Activated CD8-positive, alpha-beta memory T cell treated with anti-CD3 and anti-CD28 coated beads for 24 hours (primary cell): Measurements from ENCODE around the gene PPP5C.
A peak's percentile ranks its signal among the peaks of the same experiment; 100 is the strongest.

Source experiments
- DNase-seq: peaks from one replicate; pipeline ENCODE4 v3.0.0-alpha.2; 2020

The PPP5C gene

DNA sequence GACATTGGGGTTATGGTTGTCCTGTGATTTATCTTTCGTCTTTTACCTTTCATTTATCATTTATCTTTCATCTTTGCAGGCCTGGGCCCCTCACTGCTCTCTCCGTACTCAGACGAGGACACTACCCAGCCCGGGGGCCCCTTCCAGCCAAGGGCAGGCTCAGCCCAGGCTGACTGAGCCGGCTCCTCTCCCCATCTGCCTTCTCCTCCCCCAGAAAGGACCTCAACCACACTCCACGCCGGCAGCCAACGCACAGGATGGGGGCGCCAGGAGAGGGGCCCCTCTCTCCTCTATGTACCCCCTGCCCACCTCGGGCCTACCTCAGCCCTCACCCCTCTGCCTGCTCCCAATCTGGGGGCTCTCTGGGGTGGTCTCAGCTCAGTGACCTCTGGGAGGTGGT lies 7.4 kb upstream of the PPP5C start:
- DNase-seq, result no peak

GRCh38 chr19:46340051-46340659 lies 6.7 kb upstream of the PPP5C start:
- no peak for DNase-seq

DNA sequence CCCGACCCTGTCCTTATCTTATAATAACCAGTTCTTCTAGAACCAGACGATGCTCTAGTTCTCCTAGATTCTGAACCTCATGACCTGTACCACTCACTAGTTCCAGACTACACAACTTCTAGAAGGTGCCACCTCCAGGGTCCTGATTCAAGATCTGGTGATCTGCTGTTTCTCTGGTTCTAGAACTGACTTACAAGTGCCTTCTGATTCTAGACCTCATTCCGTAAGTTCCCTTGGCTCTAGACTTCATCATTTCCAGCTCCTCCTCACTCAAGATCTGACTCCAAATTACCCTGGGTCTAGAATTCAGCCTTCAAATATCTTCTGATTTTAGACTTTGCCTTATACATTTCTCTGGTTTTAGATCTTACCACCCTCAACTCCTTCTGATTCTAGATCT lies 5.0 kb upstream of the PPP5C start:
- no peak for DNase-seq

DNA sequence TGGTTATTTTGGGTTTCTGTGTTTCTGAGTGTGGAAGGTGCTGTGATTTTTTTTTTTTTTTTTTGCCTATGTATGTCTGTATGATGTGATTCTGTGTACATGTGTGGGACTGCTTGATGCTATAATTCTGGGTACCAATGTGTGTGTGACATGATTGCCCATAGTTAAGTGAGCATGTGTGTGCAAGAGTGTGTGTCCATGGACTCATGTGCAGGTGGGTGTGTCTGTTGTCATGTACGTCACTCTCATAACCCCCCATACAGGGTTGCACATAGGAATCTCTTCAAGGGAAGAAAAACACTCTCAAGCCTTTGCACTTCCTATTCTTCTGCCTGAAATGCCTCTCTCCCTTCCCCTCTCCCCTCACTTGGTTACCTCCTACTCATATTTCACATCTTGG lies 2.5 kb upstream of the PPP5C start:
- no peak for DNase-seq

GRCh38 chr19:46345157-46345556 lies 1.7 kb upstream of the PPP5C start:
- no peak for DNase-seq

DNA sequence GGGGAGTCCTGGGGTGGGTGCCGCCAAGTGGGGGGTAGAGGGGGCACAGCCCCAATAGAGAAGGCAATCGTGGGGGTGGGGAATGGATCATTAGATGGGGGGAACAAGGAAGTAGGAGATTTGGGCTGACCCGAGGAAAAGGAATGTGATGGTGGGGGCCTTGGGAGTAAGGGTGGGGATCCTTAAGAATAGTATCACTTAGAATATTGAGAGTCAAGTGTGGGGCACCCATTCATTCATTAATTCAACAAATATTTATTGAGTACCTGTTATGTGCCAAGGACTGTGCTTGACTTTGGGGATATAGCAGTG lies 641 bp downstream of the PPP5C start:
- DNase-seq, result no peak

GRCh38 chr19:46347985-46348384 lies 1.1 kb downstream of the PPP5C start:
- DNase-seq, result no peak

GRCh38 chr19:46349311-46349993 lies 2.6 kb downstream of the PPP5C start:
- DNase-seq, result no peak

DNA sequence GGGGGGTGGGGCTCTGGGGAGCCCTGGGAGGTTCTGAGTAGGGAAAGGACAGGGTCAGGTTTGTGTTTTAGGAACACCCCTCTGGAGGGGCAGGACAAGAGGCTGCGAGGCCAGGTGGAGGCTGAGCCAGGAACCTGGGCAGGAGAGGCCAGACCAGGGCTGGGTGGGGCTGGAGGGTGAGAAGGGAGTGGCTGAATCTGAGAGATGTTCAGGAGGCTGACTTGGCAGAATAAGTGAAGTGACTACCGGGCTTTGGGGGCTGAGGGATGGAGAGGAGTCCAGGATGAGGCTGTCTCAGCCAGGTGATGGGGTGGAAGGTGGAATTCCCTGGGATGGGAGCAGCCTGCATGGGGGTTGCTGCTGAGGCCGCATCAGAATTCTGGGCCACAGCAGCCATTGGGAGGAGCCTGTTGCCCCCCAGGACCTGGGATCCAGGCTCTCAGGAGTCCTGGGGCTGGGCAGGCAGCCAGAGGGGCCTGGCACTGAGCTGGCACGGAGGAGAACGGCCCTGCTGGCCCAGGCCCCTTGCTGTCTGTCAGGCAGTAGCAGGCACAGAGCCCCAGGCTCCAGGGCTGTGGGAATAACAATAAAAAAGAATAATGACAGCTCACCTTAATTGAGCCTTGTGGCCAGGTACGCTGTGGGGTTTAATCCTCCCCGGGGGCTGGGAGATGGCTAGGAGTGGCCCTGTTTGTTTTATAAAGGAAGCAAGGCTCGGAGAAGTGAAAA lies 3.3 kb downstream of the PPP5C start:
- DNase-seq, result peak; percentile 66

DNA sequence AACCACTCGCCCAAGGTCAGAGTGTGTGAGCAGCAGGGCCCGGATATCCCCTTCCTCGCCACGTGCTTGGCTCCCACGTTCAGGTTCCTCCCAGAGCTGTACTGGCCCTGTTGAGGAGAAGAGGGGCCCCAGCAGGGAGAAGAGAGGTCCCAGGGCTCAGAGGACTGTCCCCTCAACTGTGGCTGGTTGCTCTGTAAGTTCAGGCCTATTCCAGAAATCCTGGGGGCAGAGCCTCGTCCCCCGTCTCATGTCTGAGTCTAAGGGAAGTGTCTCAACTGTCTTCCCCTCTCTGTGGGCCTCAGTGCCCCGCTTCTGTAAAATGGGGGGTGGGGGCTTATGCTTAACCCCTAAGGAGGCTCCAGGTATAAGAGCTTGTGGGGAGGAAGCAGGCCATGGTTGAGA lies 3.9 kb downstream of the PPP5C start:
- DNase-seq, result peak; percentile 75

DNA sequence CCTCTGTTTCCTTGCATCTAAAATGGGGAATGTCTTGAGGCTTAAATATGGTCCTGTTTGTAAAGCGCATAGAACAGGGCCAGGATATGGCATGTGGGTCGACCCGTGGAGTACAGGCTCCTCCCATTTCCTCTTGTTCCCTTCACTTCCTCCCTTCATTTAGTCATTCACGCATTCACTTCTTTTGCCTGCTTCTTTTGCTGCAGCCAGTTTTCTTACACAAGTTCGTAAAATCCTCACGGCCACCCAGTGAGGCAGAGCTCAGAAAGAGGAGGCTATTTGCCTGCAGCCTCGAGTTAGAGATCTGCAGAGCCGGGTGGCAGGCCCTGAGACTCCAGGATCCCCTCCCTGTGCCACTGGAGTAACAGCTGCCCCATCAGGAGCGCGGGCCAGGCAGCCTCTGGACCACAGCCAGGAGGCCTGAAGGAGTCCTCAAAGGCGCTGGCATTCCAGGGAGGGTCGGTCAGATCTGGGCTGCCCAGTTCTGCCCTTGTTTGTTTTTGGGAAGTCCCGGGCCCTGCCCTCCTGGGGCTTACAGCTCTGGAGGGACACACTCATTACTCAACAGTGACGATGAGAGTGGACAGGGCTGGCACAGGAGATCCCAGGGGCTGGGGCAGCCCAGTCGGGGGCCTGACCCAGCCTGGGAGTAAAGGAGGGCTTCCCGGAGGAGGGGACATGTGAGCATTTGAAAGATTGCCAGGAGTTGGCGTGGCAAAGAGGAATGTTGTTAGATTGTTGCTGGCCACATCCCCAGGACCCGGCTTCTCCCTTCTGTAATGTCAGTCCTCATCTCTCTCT lies 4.6 kb downstream of the PPP5C start:
- DNase-seq, result no peak

DNA sequence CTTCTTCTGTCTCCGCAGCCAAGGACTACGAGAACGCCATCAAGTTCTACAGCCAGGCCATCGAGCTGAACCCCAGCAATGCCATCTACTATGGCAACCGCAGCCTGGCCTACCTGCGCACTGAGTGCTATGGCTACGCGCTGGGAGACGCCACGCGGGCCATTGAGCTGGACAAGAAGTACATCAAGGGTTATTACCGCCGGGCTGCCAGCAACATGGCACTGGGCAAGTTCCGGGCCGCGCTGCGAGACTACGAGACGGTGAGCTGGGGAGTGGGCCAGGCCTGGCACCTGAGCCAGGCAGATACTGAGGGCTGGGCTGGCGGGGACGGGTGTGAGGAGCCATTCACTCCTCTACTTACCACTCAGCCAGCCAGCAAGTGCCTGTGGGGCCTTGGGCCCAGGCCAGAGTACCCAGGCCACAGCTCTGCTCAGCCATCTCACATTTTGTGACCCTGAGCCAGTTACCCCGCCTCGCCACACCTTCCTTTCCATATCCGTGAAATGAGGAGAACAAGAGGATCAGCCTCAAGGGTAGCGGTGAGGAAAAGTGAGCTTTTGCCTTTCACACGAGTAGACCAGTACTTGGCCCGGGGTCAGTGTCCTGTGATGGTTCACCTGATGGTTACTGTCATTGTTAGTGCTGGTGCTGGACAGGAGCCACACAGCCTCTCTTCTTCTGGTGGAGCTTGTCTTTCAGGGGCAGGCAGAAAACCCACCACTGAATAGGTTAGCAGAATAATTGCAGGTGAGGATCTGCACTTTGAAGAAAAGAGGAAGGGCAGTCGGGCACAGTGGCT lies 7.0 kb downstream of the PPP5C start:
- DNase-seq, result no peak

GRCh38 chr19:46355234-46356148 lies 8.6 kb downstream of the PPP5C start:
- DNase-seq, result no peak

GRCh38 chr19:46356149-46357055 lies 9.5 kb downstream of the PPP5C start:
- DNase-seq, result no peak

DNA sequence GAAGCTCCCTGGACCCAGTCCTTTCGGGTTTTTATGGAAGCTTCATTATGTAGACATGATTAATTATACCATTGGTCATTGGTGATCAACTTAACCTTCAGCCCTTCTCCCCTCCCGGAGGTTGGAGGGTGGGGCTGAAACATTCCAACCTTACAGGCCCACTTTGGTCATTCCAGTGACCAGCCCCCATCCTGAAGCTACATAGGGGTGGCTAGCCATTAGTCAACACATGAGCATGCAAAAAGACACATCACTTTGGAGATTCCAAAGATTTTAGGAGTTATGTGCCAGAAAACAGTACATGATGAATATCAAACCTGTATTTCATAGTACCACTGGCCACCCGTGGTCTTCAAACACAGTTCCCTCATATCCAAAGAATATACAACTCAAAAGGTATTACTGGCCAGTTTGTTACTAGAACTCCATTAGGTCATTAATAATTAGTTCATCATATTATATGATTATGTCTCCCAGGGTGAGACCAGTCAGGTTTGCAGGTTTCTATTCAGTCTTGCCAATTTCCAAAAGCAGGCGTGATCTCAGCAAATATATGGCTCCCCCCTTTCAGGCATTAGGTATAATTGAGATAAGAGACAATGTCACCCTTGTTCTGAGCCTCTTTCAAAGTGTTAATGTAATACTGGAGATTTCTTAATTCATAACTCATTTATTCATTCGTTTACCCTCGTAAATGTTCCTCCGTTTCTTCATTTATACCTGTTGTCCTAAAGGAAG lies 11.1 kb downstream of the PPP5C start:
- DNase-seq, result no peak

- DNase-seq, result no peak
Measured at GRCh38 chr19:46361915-46362314, 15.0 kb downstream of the PPP5C start.

GRCh38 chr19:46364359-46364758 lies 17.5 kb downstream of the PPP5C start:
- no peak for DNase-seq

DNA sequence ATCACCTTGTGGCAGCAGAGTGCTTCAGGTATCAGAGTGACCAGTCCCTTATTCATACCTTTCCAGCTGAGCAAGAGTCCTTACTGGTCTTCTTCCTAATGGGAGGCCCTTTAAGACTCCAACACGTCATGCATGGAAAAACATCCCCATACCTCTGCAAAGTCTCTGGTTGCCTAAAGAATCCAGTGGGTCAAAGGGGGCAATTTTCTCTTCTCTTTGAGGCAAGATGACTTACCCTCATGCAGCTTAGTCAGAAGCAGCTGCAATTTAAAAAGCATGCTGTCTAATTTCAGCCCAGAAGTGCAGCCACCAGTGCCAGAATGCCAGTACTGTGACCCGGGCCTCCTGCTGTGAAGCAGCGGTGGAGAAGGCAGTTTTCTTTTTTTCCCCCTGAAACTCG lies 18.7 kb downstream of the PPP5C start:
- DNase-seq, result no peak

- DNase-seq, result no peak
Measured at GRCh38 chr19:46366620-46367292, 19.9 kb downstream of the PPP5C start.
